Upper lobe of left lung (tissue), 4 donors: ENCODE data around the gene LSM3.

Source experiments
- CTCF ChIP-seq, 6 experiments: fragments of 450-650 bp in 4 of 6; fragments of 200-600 bp in 2 of 6; sonication (generic) in 2 of 6; IDR thresholded peaks; one replicate each; pipeline ENCODE4 v1.5.1; 2016 to 2019; ENCODE audit warnings: antibody characterized with exemption in 6 of 6
- POLR2A ChIP-seq, 4 donors: fragments of 450-650 bp; IDR thresholded peaks; one replicate each; pipeline ENCODE4 v1.5.1; 2016 to 2017; ENCODE audit warnings: antibody characterized with exemption in 4 of 4, mild to moderate bottlenecking in 2 of 4

GRCh38 chr3:14222900-14223594, 44.4 kb downstream of the LSM3 start:
- TF ChIP-seq CTCF (IDR thresholded peaks at IDR 0.05) (no peak), POLR2A (IDR thresholded peaks at IDR 0.05) (no peak)
